H1 (cell line): ENCODE data around the gene CHST10. TPM values are rescaled to one million over a fixed set of nuclear protein-coding genes. Genes with fewer than 3 reads are reported as not detected.

Experiments used
- CTCF ChIA-PET: fragments of 300-600 bp; sonication (Branson Sonifier 250); formaldehyde crosslinking; loops from one replicate; lab custom pipeline; 2021; ENCODE audit not compliant: partially characterized antibody; lab: Charles Lee
- POLR2A ChIA-PET: fragments of 300-600 bp; sonication (Branson Sonifier 250); formaldehyde crosslinking; loops from one replicate; lab custom pipeline; 2021; ENCODE audit warnings: inconsistent platforms; ENCODE audit not compliant: partially characterized antibody; lab: Charles Lee
- DNase-seq, 2 experiments: peaks; one replicate each; pipeline versions ENCODE4 v3.0.0 to v3.0.0-alpha.2; 2010 to 2022; ENCODE audit warnings: low spot score in 2 of 2, low read depth in 1 of 2, mixed read lengths in 1 of 2
- FAIRE-seq: peaks from 2 replicates; lab custom pipeline; 2011; peaks lifted over from hg19 to GRCh38; lab: Jason Lieb, UNC
- H2AFZ ChIP-seq: 2 replicates; pipeline ENCODE4 v1.8.1; 2012; ENCODE audit warnings: low read length, inconsistent platforms
- H2AK5ac ChIP-seq: 2 replicates; pipeline ENCODE4 v1.6.1; 2013; ENCODE audit warnings: low read depth, low read length
- H2BK120ac ChIP-seq: replicated peaks from 2 replicates; pipeline ENCODE3; 2013; ENCODE audit warnings: low read depth, low read length, inconsistent platforms
- H2BK12ac ChIP-seq: 2 replicates; pipeline ENCODE4 v1.6.1; 2013; ENCODE audit warnings: low read depth, low read length
- H2BK15ac ChIP-seq: 2 replicates; pipeline ENCODE4 v1.6.1; 2013; ENCODE audit warnings: low read length
- H2BK20ac ChIP-seq: 2 replicates; pipeline ENCODE4 v1.6.1; 2013; ENCODE audit warnings: low read length
- H2BK5ac ChIP-seq: 2 replicates; pipeline ENCODE4 v1.6.1; 2013; ENCODE audit warnings: low read depth, low read length
- H3K14ac ChIP-seq: 2 replicates; pipeline ENCODE4 v1.6.1; 2013; ENCODE audit warnings: inconsistent platforms; ENCODE audit not compliant: insufficient read length
- H3K18ac ChIP-seq: 2 replicates; pipeline ENCODE4 v1.6.1; 2013; ENCODE audit warnings: low read length; ENCODE audit errors: extremely low read depth
- H3K23ac ChIP-seq: 2 replicates; pipeline ENCODE4 v1.6.1; 2013; ENCODE audit warnings: inconsistent platforms; ENCODE audit not compliant: insufficient read length
- H3K23me2 ChIP-seq: 2 replicates; pipeline ENCODE4 v1.6.1; 2013; ENCODE audit warnings: low read depth, low read length
- H3K27ac ChIP-seq: 2 replicates; pipeline ENCODE4 v1.6.1; 2011; ENCODE audit warnings: low read depth, low read length, inconsistent platforms
- H3K27me3 ChIP-seq, 4 experiments: replicated peaks in 1 of 4; 1 replicate in 1 of 4; 2 replicates in 3 of 4; pipeline versions ENCODE4 v1.6.1 to v1.8.1; 2011 to 2013; ENCODE audit warnings: low read length in 3 of 4, mild to moderate bottlenecking in 3 of 4, inconsistent platforms in 2 of 4, mixed read lengths in 2 of 4, moderate library complexity in 1 of 4; ENCODE audit not compliant: control insufficient read depth in 3 of 4, insufficient read depth in 3 of 4; ENCODE audit errors: extremely low read depth in 1 of 4
- H3K36me3 ChIP-seq, 4 experiments: 2 replicates each; pipeline versions ENCODE4 v1.6.1 to v1.8.1; 2011 to 2013; ENCODE audit warnings: mild to moderate bottlenecking in 4 of 4, low read length in 3 of 4, moderate library complexity in 2 of 4, control low read depth in 1 of 4, inconsistent platforms in 1 of 4; ENCODE audit not compliant: insufficient read depth in 4 of 4, control insufficient read depth in 2 of 4
- H3K4ac ChIP-seq: replicated peaks from 2 replicates; pipeline ENCODE3; 2013; ENCODE audit warnings: low read length, low read depth, mixed read lengths, inconsistent platforms; ENCODE audit not compliant: insufficient read length
- H3K4me1 ChIP-seq, 4 experiments: replicated peaks in 1 of 4; 1 replicate in 1 of 4; 2 replicates in 3 of 4; pipeline versions ENCODE4 v1.6.1 to v1.8.1; 2011 to 2013; ENCODE audit warnings: low read length in 3 of 4, inconsistent platforms in 2 of 4, mixed read lengths in 1 of 4; ENCODE audit not compliant: insufficient read depth in 4 of 4, control insufficient read depth in 3 of 4
- H3K4me2 ChIP-seq, 2 experiments: 2 replicates each; pipeline versions ENCODE4 v1.6.1 to v1.8.1; 2011 to 2013; ENCODE audit warnings: low read depth in 2 of 2, low read length in 2 of 2, control low read depth in 1 of 2, inconsistent platforms in 1 of 2, mild to moderate bottlenecking in 1 of 2; ENCODE audit not compliant: insufficient read depth in 1 of 2
- H3K4me3 ChIP-seq, 4 experiments: fragments of 200-600, 300-600 bp in 1 of 4; sonication (generic), shearing (Covaris generic), sonication (Bioruptor Twin) in 1 of 4; 2 replicates each; pipeline versions ENCODE4 v1.5.1 to v1.8.1; 2011 to 2016; ENCODE audit warnings: low read length in 4 of 4, low read depth in 3 of 4, control low read depth in 2 of 4, inconsistent platforms in 2 of 4, mild to moderate bottlenecking in 2 of 4, mixed read lengths in 1 of 4, moderate library complexity in 1 of 4; ENCODE audit not compliant: insufficient read depth in 2 of 4; ENCODE audit errors: extremely low read depth in 1 of 4
- H3K56ac ChIP-seq: replicated peaks from 2 replicates; pipeline ENCODE3; 2013; ENCODE audit warnings: low read depth, mild to moderate bottlenecking, mixed read lengths, low read length, inconsistent platforms; ENCODE audit not compliant: insufficient read length
- H3K79me1 ChIP-seq: 2 replicates; pipeline ENCODE4 v1.6.1; 2013; ENCODE audit warnings: low read depth, low read length, control low read depth
- H3K79me2 ChIP-seq, 2 experiments: 2 replicates each; pipeline versions ENCODE4 v1.6.1 to v1.8.1; 2012 to 2013; ENCODE audit warnings: low read length in 2 of 2, mild to moderate bottlenecking in 2 of 2, inconsistent platforms in 1 of 2; ENCODE audit not compliant: insufficient read depth in 2 of 2, control insufficient read depth in 1 of 2
- H3K9ac ChIP-seq, 4 experiments: replicated peaks in 1 of 4; 1 replicate in 1 of 4; 2 replicates in 3 of 4; pipeline versions ENCODE4 v1.6.1 to v1.8.1; 2011 to 2013; ENCODE audit warnings: low read depth in 3 of 4, low read length in 3 of 4, control low read depth in 2 of 4, mild to moderate bottlenecking in 2 of 4, moderate library complexity in 2 of 4, inconsistent platforms in 1 of 4; ENCODE audit errors: extremely low read depth in 1 of 4
- H3K9me3 ChIP-seq, 2 experiments: 2 replicates each; pipeline versions ENCODE4 v1.6.1 to v1.8.1; 2012 to 2013; ENCODE audit warnings: mild to moderate bottlenecking in 2 of 2, moderate library complexity in 2 of 2, control low read depth in 1 of 2, inconsistent platforms in 1 of 2, low read depth in 1 of 2, low read length in 1 of 2, mixed read lengths in 1 of 2; ENCODE audit not compliant: insufficient read depth in 2 of 2
- H4K20me1 ChIP-seq, 2 experiments: replicated peaks in 1 of 2; 2 replicates each; pipeline versions ENCODE3 to v1.8.1; 2011 to 2013; ENCODE audit warnings: inconsistent platforms in 2 of 2, low read length in 2 of 2, mild to moderate bottlenecking in 1 of 2; ENCODE audit not compliant: insufficient read depth in 2 of 2, control insufficient read depth in 1 of 2
- H4K5ac ChIP-seq: 2 replicates; pipeline ENCODE4 v1.6.1; 2013; ENCODE audit warnings: low read length, low read depth, mixed read lengths, inconsistent platforms; ENCODE audit not compliant: insufficient read length
- H4K8ac ChIP-seq: 2 replicates; pipeline ENCODE4 v1.8.0; 2013; ENCODE audit warnings: mild to moderate bottlenecking, moderate library complexity, low read length, inconsistent platforms; ENCODE audit not compliant: insufficient read depth; ENCODE audit errors: extremely low read depth
- H4K91ac ChIP-seq: replicated peaks from 2 replicates; pipeline ENCODE3; 2013; ENCODE audit warnings: low read length, mixed read lengths, inconsistent platforms; ENCODE audit not compliant: insufficient read length
- FOSL1 ChIP-seq: IDR thresholded peaks from 2 replicates; pipeline ENCODE4 v1.6.1; 2011; ENCODE audit warnings: mild to moderate bottlenecking, low read depth, low read length, moderate library complexity; ENCODE audit not compliant: insufficient read depth
- RBBP5 ChIP-seq: IDR thresholded peaks from 2 replicates; pipeline ENCODE4 v1.7.1; 2012; ENCODE audit warnings: low read depth, mild to moderate bottlenecking, inconsistent platforms, low read length, moderate library complexity, borderline replicate concordance
- SIRT6 ChIP-seq: IDR thresholded peaks from one replicate; pipeline ENCODE4 v1.7.1; 2012; ENCODE audit warnings: low read length, inconsistent platforms
- SP1 ChIP-seq: IDR thresholded peaks from 2 replicates; pipeline ENCODE4 v1.6.1; 2011; ENCODE audit warnings: low read depth, low read length
- WGBS, 2 experiments: shearing (Covaris generic) in 1 of 2; methylation state at CpG; one replicate each; pipeline versions ENCODE4 v1.1.6 to v1.1.7; 2013 to 2015; ENCODE audit warnings: low lambda C conversion rate in 2 of 2, mixed read lengths in 2 of 2, inconsistent platforms in 1 of 2, low coverage in 1 of 2, missing lambda C conversion rate in 1 of 2; ENCODE audit not compliant: insufficient replicate concordance in 2 of 2, insufficient coverage in 1 of 2, insufficient read length in 1 of 2; ENCODE audit errors: extremely low coverage in 1 of 2, missing lambda C conversion rate in 1 of 2; 5-methylcytosine and 5-hydroxymethylcytosine counted together
- polyA plus RNA-seq, 7 experiments: library from polyadenylated mRNA; depleted of rRNA in 3 of 7; stranded (reverse) in 5 of 7; unstranded in 2 of 7; fragments of >200 nt in 5 of 7; fragments of 200-250 nt in 2 of 7; gene quantifications; 1 replicate in 5 of 7; 2 replicates in 1 of 7; 4 replicates in 1 of 7; pipeline versions ENCODE4 v1.2.1 to v1.2.3, GENCODE V29; 2011 to 2013; ENCODE audit warnings: missing spikeins in 2 of 7, mixed read lengths in 2 of 7
- total RNA-seq: library from RNA; stranded (reverse); fragmentation: NEBNext Ultra II Directional; extraction: Animal tissue kit (Norgen Biotek cat#: 25700); gene quantifications from 2 replicates; pipeline ENCODE4 v1.2.1, GENCODE V29; 2021

The CHST10 gene
- total and polyA plus RNA-seq, 2 of the 8 experiments (the other 6 are each of a cell fraction or from before 2014, with no cell fraction given), result 27.3 to 29.1 TPM

DNA sequence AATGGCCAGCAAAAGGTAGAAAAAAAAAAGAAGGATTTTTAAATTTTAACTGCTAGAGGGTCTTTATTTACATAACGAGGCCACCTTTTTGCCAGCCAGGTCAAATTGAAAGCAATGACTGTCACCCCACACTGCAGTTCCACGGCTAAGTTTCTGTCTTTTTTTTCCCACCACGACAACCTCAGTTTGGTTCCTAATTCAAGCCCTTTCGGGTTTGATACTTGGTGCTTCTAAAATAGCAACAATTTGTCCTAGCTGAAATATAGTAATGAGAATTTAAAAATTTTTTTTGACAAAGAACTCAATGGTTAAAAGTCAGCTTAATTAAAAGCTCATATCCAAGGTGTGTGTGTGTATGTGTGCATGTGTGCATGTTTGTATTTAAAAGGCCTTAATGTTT, 36.4 kb upstream of the CHST10 start:
- H3K36me3 ChIP-seq, result no peaks in the 10 kb centered on the region
- no peak overlapping the region for H3K23ac ChIP-seq
- CTCF ChIA-PET, result interaction anchor here (0.7 kb wide), 1 partner anchor 144 kb away, joined by 3 read pairs; no protein-coding TSS in a partner anchor
- no peak overlapping the region for H4K5ac ChIP-seq
- POLR2A ChIA-PET, result no interaction called here
- H4K91ac ChIP-seq, result no peak overlapping the region
- no peak overlapping the region for H3K56ac ChIP-seq
- no peak overlapping the region for H3K4me3 ChIP-seq
- H3K27ac ChIP-seq, result no peak overlapping the region
- no peak overlapping the region for H2BK12ac ChIP-seq
- peaks cover 27 to 28% of the 10 kb centered on the region in 2 experiments for H3K9me3 ChIP-seq
- no peak overlapping the region for H2BK120ac ChIP-seq
- DNase-seq (no peak), FAIRE-seq (no peak)
- no peak overlapping the region for H2BK5ac ChIP-seq
- H3K4me2 ChIP-seq, result no peak overlapping the region
- 94% methylated on average over 4 of the region's 4 CpGs; no CpG with 5 or more reads in 1 of the 2 experiments for WGBS, 2 experiments
- no peaks in the 10 kb centered on the region for H3K23me2 ChIP-seq
- no peaks in the 10 kb centered on the region for H3K79me1 ChIP-seq
- H2AFZ ChIP-seq, result no peak overlapping the region
- no peak overlapping the region for H2AK5ac ChIP-seq
- no peaks in the 10 kb centered on the region for H4K20me1 ChIP-seq
- no peak overlapping the region for H3K9ac ChIP-seq
- H2BK15ac ChIP-seq, result no peak overlapping the region
- H3K4ac ChIP-seq, result no peak overlapping the region
- H4K8ac ChIP-seq, result no peak overlapping the region
- H2BK20ac ChIP-seq, result no peak overlapping the region
- H3K4me1 ChIP-seq, result no peaks in the 10 kb centered on the region
- no peak overlapping the region for H3K18ac ChIP-seq
- no peaks in the 10 kb centered on the region for H3K79me2 ChIP-seq
- H3K14ac ChIP-seq, result no peak overlapping the region
- no peaks in the 10 kb centered on the region for H3K27me3 ChIP-seq
- TF ChIP-seq SIRT6 (no peak), FOSL1 (no peak), SP1 (no peak), RBBP5 (no peak)
